HEK293 (cell line): ENCODE measurements around the gene MCU.
A peak's percentile ranks its signal among the peaks of the same experiment; 100 is the strongest.

Experiments
- CTCF ChIA-PET: fragments of 350-600 bp; formaldehyde crosslinking; extraction: SDS; loops from one replicate; lab custom pipeline; 2021; ENCODE audit warnings: antibody characterized with exemption; lab: Yijun Ruan, JAX
- POLR2A ChIA-PET: fragments of 300-600 bp; formaldehyde crosslinking; extraction: SDS; loops from one replicate; lab custom pipeline; 2020; ENCODE audit warnings: antibody characterized with exemption, inconsistent platforms; lab: Yijun Ruan, JAX
- H3K27ac ChIP-seq: fragments of 200-500 bp; sonication (Bioruptor generic); 2 replicates; pipeline ENCODE4 v1.5.1; 2014; ENCODE audit warnings: low read depth, low read length, control low read depth, inconsistent platforms; ENCODE audit errors: extremely low read depth
- H3K36me3 ChIP-seq, 2 experiments: fragments of 200-500 bp in 1 of 2; sonication (Bioruptor generic) in 1 of 2; 1 replicate in 1 of 2; 2 replicates in 1 of 2; pipeline ENCODE4 v1.5.1; 2014 to 2017; ENCODE audit warnings: inconsistent platforms in 2 of 2, low read length in 2 of 2; ENCODE audit not compliant: control insufficient read depth in 2 of 2, insufficient read depth in 1 of 2
- H3K4me1 ChIP-seq: fragments of 200-500 bp; sonication (Bioruptor generic); 2 replicates; pipeline ENCODE4 v1.5.1; 2014; ENCODE audit warnings: mild to moderate bottlenecking, low read length, inconsistent platforms; ENCODE audit not compliant: control insufficient read depth, insufficient read depth
- H3K4me3 ChIP-seq: 2 replicates; pipeline ENCODE4 v1.5.1; 2011; ENCODE audit warnings: low read depth, mild to moderate bottlenecking, control low read depth, low read length, moderate library complexity
- H3K9me3 ChIP-seq: fragments of 200-500 bp; sonication (Bioruptor generic); 2 replicates; pipeline ENCODE4 v1.5.1; 2014; ENCODE audit warnings: low read depth, low read length, inconsistent platforms; ENCODE audit not compliant: control insufficient read depth, insufficient read depth
- EGR2 ChIP-seq: fragments of 450-650 bp; formaldehyde crosslinking; IDR thresholded peaks from 2 replicates; pipeline ENCODE4 v1.5.1; 2016; ENCODE audit warnings: low read depth, missing biosample characterization, missing genetic modification characterization
- MEIS1 ChIP-seq: sonication (generic); formaldehyde crosslinking; IDR thresholded peaks from 2 replicates; pipeline ENCODE4 v1.8.1; 2022; ENCODE audit warnings: missing genetic modification reagents, mild to moderate bottlenecking, borderline replicate concordance
- ZBTB17 ChIP-seq: fragments of 450-650 bp; formaldehyde crosslinking; IDR thresholded peaks from 2 replicates; pipeline ENCODE4 v1.5.1; 2016; ENCODE audit warnings: missing biosample characterization, missing genetic modification characterization
- ZBTB48 ChIP-seq: fragments of 450-650 bp; formaldehyde crosslinking; IDR thresholded peaks from 2 replicates; pipeline ENCODE4 v1.5.1; 2016; ENCODE audit warnings: missing biosample characterization, missing genetic modification characterization
- ZFHX2 ChIP-seq: fragments of 450-650 bp; formaldehyde crosslinking; conservative IDR thresholded peaks from 2 replicates; pipeline ENCODE4 v1.5.1; 2016; ENCODE audit warnings: missing biosample characterization, missing genetic modification characterization
- ZNF132 ChIP-seq: fragments of 450-650 bp; formaldehyde crosslinking; IDR thresholded peaks from 2 replicates; pipeline ENCODE4 v1.5.1; 2017; ENCODE audit warnings: missing biosample characterization, missing genetic modification characterization, borderline replicate concordance
- ZNF146 ChIP-seq: fragments of 450-650 bp; formaldehyde crosslinking; IDR thresholded peaks from 2 replicates; pipeline ENCODE4 v1.5.1; 2016; ENCODE audit warnings: missing biosample characterization, missing genetic modification characterization
- ZNF148 ChIP-seq: fragments of 450-650 bp; formaldehyde crosslinking; IDR thresholded peaks from 2 replicates; pipeline ENCODE4 v1.5.0; 2017; ENCODE audit warnings: missing biosample characterization, missing genetic modification characterization, borderline replicate concordance
- ZNF16 ChIP-seq: fragments of 450-650 bp; formaldehyde crosslinking; IDR thresholded peaks from 2 replicates; pipeline ENCODE4 v1.5.1; 2016; ENCODE audit warnings: low read depth, missing biosample characterization, missing genetic modification characterization
- ZNF248 ChIP-seq: fragments of 450-650 bp; formaldehyde crosslinking; IDR thresholded peaks from 2 replicates; pipeline ENCODE4 v1.5.1; 2017; ENCODE audit warnings: missing biosample characterization, missing genetic modification characterization
- ZNF423 ChIP-seq: fragments of 450-650 bp; formaldehyde crosslinking; IDR thresholded peaks from 2 replicates; pipeline ENCODE4 v1.5.1; 2016; ENCODE audit warnings: missing biosample characterization, missing genetic modification characterization
- ZNF529 ChIP-seq: fragments of 450-650 bp; formaldehyde crosslinking; IDR thresholded peaks from 2 replicates; pipeline ENCODE4 v1.5.1; 2017; ENCODE audit warnings: missing genetic modification characterization, missing biosample characterization; ENCODE audit not compliant: insufficient replicate concordance
- ZNF560 ChIP-seq: fragments of 450-650 bp; formaldehyde crosslinking; IDR thresholded peaks from 2 replicates; pipeline ENCODE4 v1.5.1; 2017; ENCODE audit warnings: missing biosample characterization, missing genetic modification characterization, borderline replicate concordance
- ZNF600 ChIP-seq: fragments of 450-650 bp; formaldehyde crosslinking; IDR thresholded peaks from 2 replicates; pipeline ENCODE4 v1.5.1; 2016; ENCODE audit warnings: missing biosample characterization, missing genetic modification characterization
- ZNF654 ChIP-seq: fragments of 450-650 bp; formaldehyde crosslinking; IDR thresholded peaks from 2 replicates; pipeline ENCODE4 v1.5.1; 2016; ENCODE audit warnings: low read depth, missing biosample characterization, missing genetic modification characterization
- ZNF704 ChIP-seq: fragments of 450-650 bp; formaldehyde crosslinking; IDR thresholded peaks from 2 replicates; pipeline ENCODE4 v1.5.1; 2016; ENCODE audit warnings: missing biosample characterization, missing genetic modification characterization
- ZSCAN5A ChIP-seq: fragments of 450-650 bp; formaldehyde crosslinking; IDR thresholded peaks from 2 replicates; pipeline ENCODE4 v1.5.1; 2016; ENCODE audit warnings: missing biosample characterization, missing genetic modification characterization

Gene MCU

GRCh38 chr10:72782649-72783330, 90.8 kb downstream of the MCU start:
- H3K9me3 ChIP-seq: no peaks in the 10 kb centered on the region
- no peak overlapping the region for H3K27ac ChIP-seq
- no peaks in the 10 kb centered on the region for H3K36me3 ChIP-seq
- TF ChIP-seq ZNF654 (tag by site-specific recombination): no peak
- TF ChIP-seq ZNF16 (tag by site-specific recombination): no peak
- POLR2A ChIA-PET: interaction anchor here (0.6 kb wide), 1 partner anchor 37 kb away, joined by 9 read pairs; no protein-coding TSS in a partner anchor
- CTCF ChIA-PET: interaction anchor here (1.1 kb wide), 1 partner anchor 24 kb away, joined by 3 read pairs; no protein-coding TSS in a partner anchor
- peaks cover 15% of the 10 kb centered on the region for H3K4me1 ChIP-seq
- H3K4me3 ChIP-seq: no peak overlapping the region

- TF ChIP-seq ZBTB17 (peak; percentile 81), ZNF423 (tag by site-specific recombination) (no peak)
- TF ChIP-seq, all 188 proteins: peak for 1
- Histone ChIP-seq H3K4me3 (no peak overlapping the region), H3K9me3 (no peaks in the 10 kb centered on the region), H3K36me3 (no peaks in the 10 kb centered on the region), H3K27ac (no peak overlapping the region), H3K4me1 (peaks cover 15% of the 10 kb centered on the region)
- ChIA-PET CTCF (interaction anchor here (0.8 kb wide), 1 partner anchor 9 kb away, joined by 3 read pairs; no protein-coding TSS in a partner anchor), POLR2A (no interaction called here)
Measured at GRCh38 chr10:72783410-72783833, 91.5 kb downstream of the MCU start.

GRCh38 chr10:72784551-72785351, 92.8 kb downstream of the MCU start:
- ChIA-PET POLR2A (interaction anchor here (0.9 kb wide), 1 partner anchor 86 kb away, joined by 3 read pairs; no protein-coding TSS in a partner anchor), CTCF (interaction anchor here (0.8 kb wide), 1 partner anchor 217 kb away, joined by 3 read pairs; no protein-coding TSS in a partner anchor)
- peaks cover 15% of the 10 kb centered on the region for H3K4me1 ChIP-seq
- H3K36me3 ChIP-seq: no peaks in the 10 kb centered on the region
- no peaks in the 10 kb centered on the region for H3K9me3 ChIP-seq
- no peak overlapping the region for H3K4me3 ChIP-seq
- H3K27ac ChIP-seq: no peak overlapping the region
- TF ChIP-seq ZNF600 (tag by site-specific recombination) (peak; percentile 79), ZBTB48 (tag by site-specific recombination) (peak; percentile 73; the same call in 1 of the 2 replicates), ZSCAN5A (no peak), ZNF132 (tag by site-specific recombination) (no peak), ZNF146 (tag by site-specific recombination) (no peak), EGR2 (peak; percentile 54), ZNF560 (tag by site-specific recombination) (no peak), ZNF248 (no peak), ZBTB17 (peak; percentile 46; the same call in 1 of the 2 replicates), ZNF148 (tag by site-specific recombination) (no peak), MEIS1 (CRISPR knock-in tag) (no peak), ZNF529 (tag by site-specific recombination) (no peak), ZFHX2 (tag by site-specific recombination) (peak; percentile 86), ZNF704 (tag by site-specific recombination) (no peak)
